Prostate gland (tissue), 2 donors: ENCODE data around the gene MCEMP1.

Source experiments
- CTCF ChIP-seq, 4 experiments: fragments of 200-600 bp in 2 of 4; fragments of 450-650 bp in 2 of 4; sonication (generic) in 2 of 4; IDR thresholded peaks; 1 replicate in 3 of 4; 2 replicates in 1 of 4; pipeline ENCODE4 v1.5.1; 2016 to 2019; ENCODE audit warnings: antibody characterized with exemption in 4 of 4, mild to moderate bottlenecking in 2 of 4, moderate library complexity in 2 of 4
- POLR2A ChIP-seq: fragments of 450-650 bp; IDR thresholded peaks from one replicate; pipeline ENCODE4 v1.6.1; 2016; ENCODE audit warnings: antibody characterized with exemption, mild to moderate bottlenecking
- POLR2AphosphoS5 ChIP-seq: sonication (generic); formaldehyde crosslinking; IDR thresholded peaks from one replicate; pipeline ENCODE4 v1.6.1; 2017; ENCODE audit warnings: antibody characterized with exemption

DNA sequence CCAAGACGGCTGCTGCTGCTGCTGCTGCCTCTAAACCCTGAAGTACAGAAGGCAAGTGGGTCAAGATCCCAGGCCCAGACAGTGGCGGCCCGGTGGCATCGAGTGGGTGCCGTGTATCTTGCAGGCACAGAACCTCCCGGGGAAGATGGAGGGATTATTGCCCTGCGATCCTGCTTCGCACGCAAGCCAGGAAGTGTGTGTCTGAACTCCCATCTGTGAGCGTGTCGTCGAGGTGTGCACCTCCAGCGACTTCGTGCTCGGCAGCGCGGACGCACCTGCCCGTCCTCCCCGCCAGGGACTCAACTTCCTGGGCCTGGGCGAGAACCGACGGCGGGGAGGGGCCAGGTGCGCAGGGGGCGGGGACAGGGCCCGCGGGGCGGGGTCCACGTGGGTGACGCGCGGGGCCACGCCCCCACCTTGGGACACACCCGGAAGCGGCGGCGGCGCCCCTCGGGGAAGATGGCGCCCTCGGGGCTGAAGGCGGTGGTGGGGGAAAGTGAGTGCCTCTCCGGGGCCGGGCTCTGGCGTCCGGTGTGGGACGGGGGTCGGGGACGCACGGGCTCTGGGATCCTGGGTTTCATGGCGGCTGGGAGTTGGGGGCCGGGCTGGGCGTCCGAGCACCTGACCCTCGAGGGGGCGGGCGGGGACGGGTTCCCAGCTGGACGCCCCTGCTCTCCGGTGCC, 40.1 kb upstream of the MCEMP1 start, which contains the start of gene STXBP2:
- TF ChIP-seq CTCF (IDR thresholded peaks at IDR 0.05) (peak in 2 of 4 experiments; percentile 45 to 56), POLR2A (peak; percentile 83), POLR2AphosphoS5 (peak; percentile 60)
